ENCODE data around the gene MROH2A. TPM values are rescaled to one million over a fixed set of nuclear protein-coding genes. Genes with fewer than 3 reads are reported as not detected.
"Not testable (repeated sequence)": the region's sequence is repeated elsewhere in the genome, so short reads cannot be mapped to it uniquely, and the experiment has no call there.

MROH2A gene, protein sequence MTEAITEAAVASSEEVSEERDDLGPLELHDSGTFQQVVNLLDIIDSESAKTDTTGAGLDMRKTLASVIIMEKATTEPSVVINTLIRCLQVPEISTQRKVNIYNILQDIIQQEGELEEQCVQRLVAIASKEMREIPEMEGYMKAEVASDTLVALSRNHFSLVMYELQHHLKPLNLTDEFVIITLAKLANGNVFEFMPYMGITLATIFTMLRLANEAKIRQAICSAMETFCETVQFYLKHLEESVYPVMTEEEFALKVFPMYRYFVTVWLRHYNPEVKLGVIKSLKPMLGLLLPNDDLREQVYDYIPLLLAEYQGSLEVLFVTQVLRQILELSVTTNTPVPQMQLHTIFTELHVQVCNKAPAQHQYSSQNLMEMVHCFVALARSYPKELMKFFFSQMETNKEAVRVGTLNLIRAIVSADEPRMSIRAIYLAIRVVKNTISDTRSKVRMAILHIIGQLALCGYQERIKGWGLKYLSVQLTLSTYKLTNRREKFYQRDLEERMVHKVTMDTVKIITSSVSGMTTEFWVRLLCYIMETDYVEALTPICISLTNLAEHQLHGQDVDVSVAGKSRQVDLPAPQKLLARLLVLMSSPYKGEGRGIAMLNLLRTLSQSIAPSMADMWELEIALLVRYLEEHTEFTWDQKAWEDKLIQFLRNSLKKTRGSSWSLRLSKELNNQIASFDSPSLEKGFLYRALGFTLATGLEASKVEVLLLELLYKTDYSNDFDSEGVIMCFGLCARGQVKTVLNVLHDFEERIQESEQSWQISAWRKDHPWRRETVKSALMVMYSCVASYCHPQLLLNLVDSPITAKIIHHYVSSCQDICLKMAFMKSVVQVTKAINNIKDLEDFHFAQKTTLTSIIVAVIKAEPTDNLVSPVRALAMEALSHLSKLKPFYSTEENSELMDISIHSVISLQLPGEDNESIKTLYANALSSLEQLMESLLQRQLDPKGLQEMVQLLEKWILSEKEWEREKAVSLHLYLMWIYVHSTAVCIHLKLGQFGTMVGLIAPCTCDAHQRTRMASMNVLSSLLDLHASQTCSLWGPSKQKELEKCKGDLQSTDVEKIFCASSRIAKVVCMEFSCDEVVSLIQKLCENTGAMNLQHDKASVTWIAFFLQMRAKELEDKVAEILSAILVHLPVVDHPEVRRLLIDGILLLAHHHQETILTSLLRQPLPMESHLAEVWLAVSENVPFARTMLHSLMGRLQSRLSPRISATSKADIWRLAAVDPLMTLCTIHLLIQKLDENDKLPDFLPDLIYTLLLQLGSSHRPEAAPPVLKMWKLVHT (N-terminal part only)
- polyA plus RNA-seq = 1 to 10 TPM in 1 of 3 donors, under 1 TPM in 2; 0.09 to 2.2 (median 0.14) TPM

DNA sequence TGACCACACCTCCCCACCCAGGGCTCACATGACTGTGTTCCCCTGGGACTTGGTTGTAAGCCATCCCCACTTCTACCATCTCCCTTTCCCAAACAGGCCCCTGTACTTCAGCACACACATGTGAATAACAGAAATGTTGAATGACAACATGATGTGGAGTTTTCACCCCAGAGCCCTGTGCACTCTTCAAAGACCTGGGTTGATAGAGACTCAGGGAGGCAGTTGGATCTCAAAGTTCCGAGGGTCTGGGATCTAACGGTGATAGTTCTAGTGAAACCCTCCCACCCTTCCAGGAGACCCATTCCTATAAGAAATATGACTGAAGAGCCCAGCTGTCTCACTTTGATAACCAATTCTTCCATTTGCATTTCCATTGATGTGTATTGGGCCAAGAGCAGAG is at the start of gene MROH2A:
MROH2A (plus strand) TSS at position 301 of the 400 bp plus-strand sequence. CDS start 1,029 bp downstream, outside the sequence.
- 73 to 89% (median 81%) methylated on average over 2 of the region's 2 CpGs for WGBS, 3 donors
- H3K27ac ChIP-seq (ENCODE audit: low read depth, low read length) = no peak within 1 kb of the TSS

DNA sequence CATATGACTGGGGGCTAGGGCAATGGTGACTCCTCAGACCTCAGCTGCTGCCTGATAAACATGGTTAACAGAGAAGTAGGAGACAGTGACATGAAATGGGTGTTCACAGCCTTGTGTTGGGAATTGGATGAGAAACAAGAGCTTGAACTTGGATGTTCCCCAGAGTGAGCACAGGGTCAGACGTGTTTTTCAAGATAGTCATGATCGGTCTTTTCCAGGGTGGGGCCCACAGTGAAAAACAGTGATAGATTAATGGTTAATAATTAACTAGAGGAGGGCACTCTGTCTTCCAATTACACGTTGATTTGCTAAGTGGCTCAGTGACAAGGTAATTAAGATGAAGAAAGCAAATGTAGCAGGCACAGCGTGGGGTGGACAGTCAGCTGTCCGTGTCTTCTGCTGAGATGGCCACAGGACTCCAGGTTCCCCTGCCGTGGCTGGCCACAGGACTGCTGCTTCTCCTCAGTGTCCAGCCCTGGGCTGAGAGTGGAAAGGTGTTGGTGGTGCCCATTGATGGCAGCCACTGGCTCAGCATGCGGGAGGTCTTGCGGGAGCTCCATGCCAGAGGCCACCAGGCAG is 49.3 kb upstream of the MROH2A start, which contains the start of gene UGT1A3:
UGT1A3 (plus strand) TSS at position 320 of the 579 bp plus-strand sequence; CDS start at position 405, 85 bp downstream.
- no peak within 1 kb of the TSS for H3K27ac ChIP-seq (ENCODE audit: low read depth, low read length)
- 65 to 81% (median 80%) methylated on average over 8 of the region's 8 CpGs for WGBS, 3 donors

DNA sequence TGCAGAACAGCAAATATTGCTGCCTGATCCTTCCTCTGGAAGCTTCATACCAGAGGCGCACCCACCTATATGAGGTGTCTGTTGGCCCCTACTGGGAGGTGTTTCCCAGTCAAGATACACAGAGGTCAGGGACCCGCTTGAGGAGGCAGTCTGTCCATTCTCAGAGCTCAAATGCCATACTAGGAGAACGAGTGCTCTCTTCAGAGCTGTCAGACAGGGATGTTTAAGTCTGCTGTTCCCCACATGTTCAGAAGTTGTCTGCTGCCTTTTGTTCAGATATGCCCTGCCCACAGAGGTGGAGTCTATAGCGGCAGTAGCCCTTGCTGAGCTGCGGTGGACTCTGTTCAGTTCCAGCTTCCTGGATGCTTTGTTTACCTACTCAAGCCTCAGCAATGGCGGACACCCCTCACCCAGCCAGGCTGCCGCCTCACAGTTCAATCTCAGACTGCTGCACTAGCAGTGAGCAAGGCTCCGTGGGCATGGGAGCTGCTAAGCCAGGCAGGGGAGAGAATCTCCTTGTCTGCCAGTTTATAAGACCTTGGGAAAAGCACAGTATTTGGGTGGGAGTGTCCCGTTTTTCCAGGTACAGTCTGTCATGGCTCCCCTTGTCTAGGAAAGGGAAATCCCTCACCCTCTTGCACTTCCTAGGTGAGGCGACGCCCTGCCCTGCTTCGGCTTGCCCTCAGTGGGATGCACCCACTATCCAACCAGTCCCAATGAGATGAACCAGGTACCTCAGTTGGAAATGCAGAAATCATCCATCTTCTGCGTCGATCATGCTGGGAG is 41.1 kb upstream of the MROH2A start:
- not testable (repeated sequence) for H3K27ac ChIP-seq (ENCODE audit: low read depth, low read length)
- WGBS, 3 donors = 75 to 85% (median 79%) methylated on average over 14 of the region's 14 CpGs

DNA sequence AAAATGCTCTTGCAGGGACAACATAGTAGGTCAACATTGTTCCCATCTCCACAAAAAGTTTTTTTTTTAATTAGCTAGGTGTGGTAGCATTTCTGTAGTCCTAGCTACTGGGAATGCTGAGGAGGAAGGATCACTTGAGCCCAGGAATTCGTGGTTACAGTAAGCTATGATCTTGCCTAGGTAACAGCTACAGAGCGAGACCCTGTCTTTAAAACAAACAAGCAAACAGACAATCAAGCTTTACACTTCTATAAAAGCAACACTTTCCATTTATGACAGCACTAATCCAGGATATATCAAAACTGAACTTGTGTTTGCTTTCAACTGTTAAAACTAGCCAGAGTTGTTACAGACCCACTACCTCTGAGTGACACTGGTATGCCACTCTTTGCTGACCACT is 37.3 kb upstream of the MROH2A start:
- no peak overlapping the region for H3K27ac ChIP-seq (ENCODE audit: low read depth, low read length)
- WGBS, 3 donors = 56 to 80% (median 71%) methylated on average over 2 of the region's 2 CpGs

DNA sequence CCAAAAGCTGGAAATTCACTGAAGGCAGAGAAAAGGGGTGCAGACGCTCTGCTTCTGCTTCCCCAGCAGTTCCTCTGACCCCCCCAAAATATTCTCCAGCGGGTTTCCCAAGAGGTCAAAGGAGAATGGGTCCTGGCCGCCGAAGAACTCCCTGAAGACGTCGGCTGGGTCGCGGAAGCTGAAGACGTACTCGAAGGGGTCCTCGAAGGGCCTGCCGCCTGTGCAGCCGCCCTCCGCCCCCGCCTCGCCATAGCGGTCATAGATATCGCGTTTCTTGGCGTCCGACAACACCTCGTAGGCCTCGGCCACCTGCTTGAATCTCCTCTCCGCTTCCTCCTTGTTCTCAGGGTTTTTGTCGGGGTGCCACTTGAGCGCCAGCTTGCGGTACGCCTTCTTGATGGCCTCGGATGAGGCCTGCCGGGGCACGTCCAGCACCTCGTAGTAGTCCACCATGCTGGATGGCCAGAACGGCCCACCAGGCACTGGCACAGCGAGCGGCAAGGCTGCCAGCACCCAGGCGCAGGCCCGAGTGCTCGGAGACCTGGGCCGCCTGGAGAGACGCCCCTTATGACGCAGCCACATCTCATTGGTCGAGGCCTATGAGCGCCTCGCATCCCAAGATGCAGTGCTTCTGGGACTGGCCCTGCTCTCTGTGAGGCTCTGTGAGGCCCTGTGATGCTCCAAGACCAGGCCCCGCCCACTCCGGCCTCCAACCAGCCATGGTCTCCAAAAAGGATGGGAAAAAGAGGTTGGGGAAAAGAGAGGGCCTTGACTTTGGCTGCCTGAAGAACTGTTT is 34.5 kb upstream of the MROH2A start:
- H3K27ac ChIP-seq (ENCODE audit: low read depth, low read length) = no peak overlapping the region
- 90 to 94% (median 93%) methylated on average over 43 to 45 of the region's 46 CpGs for WGBS, 3 donors

DNA sequence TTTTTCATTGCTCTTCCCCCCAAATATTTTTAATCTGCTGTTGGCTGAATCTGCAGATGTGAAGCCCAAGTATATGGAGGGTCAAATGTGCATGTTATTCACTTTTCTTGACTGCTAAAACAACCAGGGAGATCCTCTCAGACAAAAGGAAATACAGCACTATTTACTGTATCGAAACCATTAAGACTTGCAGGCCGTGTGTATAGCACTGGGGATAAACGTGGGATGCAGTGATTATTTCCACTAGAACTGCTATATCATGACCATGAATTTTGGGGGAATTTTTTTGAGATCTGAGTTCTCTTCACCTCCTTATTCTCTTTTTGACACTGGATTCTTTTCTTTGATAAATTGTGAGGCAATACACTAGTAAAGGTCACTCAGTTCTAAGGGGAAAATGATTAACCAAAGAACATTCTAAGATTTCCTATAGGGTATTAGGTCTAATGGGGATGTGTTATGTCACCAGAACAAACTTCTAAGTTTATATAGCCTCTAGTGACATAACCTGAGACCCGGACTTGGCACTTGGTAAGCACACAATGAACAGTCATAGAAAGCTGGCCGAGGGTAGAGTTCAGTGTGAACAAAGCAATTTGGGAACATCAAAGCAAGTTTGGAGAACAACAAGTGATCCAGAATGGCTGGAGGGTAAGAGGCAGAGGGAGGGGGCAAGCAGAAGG is 32.9 kb upstream of the MROH2A start:
- no peak overlapping the region for H3K27ac ChIP-seq (ENCODE audit: low read depth, low read length)
- WGBS, 3 donors = 60 to 74% (median 69%) methylated on average over 4 to 5 of the region's 5 CpGs

DNA sequence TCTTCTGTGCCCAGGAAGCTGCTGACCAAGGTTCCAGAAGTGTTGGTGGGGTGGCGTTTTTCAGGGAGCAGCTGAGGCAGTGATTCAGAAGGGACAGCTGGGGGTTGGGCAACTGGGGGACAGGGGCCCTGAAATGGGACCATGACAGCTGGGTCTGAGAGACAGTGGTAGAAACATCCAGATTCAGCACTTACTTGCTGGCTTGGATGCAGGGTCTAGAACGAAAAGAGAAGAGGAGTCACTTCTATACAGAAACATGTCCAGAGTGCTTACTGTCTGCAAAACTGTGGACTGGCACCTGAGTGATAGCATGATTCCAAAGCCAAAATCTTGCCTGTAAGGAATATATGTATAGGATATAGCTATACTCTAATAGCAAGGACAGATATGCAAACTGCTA is 32.3 kb upstream of the MROH2A start:
- H3K27ac ChIP-seq (ENCODE audit: low read depth, low read length) = not testable (repeated sequence)
- 35 to 77% (median 66%) methylated on average over 2 of the region's 2 CpGs for WGBS, 3 donors

DNA sequence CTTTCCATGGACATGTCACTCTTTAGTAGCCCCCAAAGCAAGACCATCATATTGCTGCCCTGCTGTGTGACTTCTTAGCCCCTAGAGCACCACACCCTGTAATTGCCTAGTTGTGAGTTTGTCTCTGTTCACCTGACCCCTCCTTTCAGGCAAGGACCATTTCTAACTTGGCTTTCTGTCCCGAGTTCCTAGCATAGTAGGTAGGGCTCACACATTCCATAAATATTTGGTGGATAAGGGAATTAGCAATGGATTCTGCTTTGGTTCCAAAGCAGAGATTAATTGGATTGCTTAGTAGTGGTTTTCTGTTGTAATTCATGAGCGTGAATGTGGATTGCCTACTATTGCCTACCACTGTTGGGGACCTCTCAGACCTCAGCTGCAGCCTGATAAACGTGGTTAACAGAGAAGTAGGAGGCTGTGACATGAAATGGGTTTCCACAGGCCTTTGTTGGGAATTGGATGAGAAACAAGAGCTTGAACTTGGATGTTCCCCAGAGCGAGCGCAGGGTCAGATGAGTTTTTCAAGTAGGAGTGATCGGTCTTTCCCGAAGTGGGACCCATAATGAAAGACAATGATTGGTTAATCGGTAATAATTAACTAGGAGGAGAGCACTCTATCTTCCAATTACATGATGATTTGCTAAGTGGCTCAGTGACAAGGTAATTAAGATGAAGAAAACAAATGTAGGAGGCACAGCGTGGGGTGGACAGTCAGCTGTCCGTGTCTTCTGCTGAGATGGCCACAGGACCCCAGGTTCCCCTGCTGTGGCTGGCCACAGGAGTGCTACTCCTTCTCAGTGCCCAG is 31.5 kb upstream of the MROH2A start:
- 67 to 80% (median 79%) methylated on average over 10 of the region's 10 CpGs for WGBS, 3 donors

DNA sequence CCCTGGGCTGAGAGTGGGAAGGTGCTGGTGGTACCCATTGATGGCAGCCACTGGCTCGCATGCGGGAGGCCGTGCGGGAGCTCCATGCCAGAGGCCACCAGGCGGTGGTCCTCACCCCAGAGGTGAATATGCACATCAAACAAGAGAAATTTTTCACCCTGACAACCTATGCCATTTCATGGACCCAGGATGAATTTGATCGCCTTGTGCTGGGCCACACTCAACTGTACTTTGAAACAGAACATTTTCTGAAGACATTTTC is 30.9 kb upstream of the MROH2A start:
- no peak overlapping the region for H3K27ac ChIP-seq (ENCODE audit: low read depth, low read length)

More for the DNA sequence above, 31.5 kb upstream of the MROH2A start:
- H3K27ac ChIP-seq (ENCODE audit: low read depth, low read length) = no peak overlapping the region

DNA sequence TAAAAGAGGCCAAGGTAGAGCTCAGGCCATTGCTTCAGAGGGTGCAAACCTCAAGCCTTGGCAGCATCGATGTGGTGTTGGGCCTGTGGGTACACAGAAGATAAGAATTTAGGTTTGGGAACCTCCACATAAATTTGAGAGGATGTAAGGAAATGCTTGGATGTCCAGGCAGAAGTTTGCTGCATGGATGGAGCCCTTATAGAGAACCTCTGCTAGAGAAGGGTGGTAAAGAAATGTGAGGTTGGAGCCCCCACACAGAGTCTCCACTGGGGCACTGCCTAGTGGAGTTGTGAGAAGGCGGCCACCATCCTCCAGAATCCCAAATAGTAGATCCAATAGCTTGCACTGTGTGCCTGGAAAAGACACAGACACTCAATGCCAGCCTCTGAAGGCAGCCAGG is 27.4 kb upstream of the MROH2A start:
- H3K27ac ChIP-seq (ENCODE audit: low read depth, low read length) = not testable (repeated sequence)
- 73 to 97% (median 77%) methylated on average over 2 of the region's 2 CpGs for WGBS, 3 donors

More for the DNA sequence above, 30.9 kb upstream of the MROH2A start:
- 90 to 95% (median 94%) methylated on average over 6 of the region's 6 CpGs for WGBS, 3 donors

DNA sequence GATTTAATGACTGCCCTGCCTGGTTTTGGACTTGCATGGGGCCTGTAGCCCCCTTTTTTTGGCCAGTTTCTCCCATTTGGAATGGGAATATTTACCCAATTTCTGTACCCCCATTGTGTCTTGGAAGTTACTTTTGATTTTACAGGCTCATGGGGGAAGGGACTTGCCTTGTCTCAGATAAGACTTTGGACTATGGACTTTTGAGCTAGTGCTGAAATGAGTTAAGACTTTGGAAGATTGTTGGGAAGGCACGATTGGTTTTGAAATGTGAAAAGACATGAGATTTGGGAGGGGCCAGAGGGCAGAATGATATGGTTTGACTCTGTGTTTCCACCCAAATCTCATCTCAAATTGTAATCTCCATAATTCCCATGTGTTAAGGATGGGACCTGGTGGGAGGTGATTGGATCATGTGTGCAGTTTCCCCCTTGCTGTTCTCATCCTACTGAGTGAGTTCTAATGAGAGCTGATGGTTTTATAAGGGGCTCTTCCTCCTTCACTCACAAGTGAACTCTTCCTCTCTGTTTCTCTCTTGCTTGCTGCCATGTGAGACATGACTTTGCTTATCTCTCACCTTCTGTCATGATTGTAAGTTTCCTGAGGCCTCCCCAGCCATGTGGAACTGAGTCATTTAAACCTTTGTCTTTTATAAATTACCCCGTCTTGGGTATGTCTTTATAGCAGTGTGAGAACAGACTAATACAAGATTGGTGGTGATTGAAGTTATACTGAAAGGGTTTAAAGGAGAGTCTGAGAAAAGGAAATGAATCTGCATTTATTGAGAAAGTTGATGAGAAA is 26.7 kb upstream of the MROH2A start:
- not testable (repeated sequence) for H3K27ac ChIP-seq (ENCODE audit: low read depth, low read length)
- 63 to 73% (median 68%) methylated on average over 2 of the region's 2 CpGs for WGBS, 3 donors

DNA sequence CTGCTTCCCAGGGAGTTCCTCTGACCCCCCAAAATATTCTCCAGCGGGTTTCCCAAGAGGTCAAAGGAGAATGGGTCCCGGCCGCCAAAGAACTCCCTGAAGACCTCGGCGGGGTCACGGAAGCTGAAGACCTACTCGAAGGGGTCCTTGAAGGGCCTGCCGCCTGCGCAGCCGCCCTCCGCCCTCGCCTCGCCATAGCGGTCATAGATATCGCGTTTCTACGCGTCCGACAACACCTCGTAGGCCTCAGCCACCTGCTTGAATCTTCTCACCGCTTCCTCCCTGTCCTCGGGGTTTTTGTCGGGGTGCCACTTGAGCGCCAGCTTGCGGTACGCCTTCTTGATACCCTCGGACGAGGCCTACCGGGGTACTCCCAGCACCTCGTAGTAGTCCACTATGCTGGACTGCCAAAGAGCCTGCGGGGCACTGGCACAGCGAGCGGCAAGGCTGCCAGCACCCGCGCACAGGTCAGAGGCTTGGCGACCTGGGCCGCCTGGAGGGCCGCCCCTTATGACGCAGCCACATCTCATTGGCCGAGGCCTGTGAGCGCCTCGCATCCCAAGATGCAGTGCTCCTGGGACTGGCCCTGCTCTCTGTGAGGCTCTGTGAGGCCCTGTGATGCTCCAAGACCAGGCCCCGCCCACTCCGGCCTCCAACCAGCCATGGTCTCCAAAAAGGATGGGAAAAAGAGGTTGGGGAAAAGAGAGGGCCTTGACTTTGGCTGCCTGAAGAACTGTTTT is 23.1 kb upstream of the MROH2A start:
- no peak overlapping the region for H3K27ac ChIP-seq (ENCODE audit: low read depth, low read length)
- 90 to 93% (median 91%) methylated on average over 42 to 44 of the region's 44 CpGs for WGBS, 3 donors

DNA sequence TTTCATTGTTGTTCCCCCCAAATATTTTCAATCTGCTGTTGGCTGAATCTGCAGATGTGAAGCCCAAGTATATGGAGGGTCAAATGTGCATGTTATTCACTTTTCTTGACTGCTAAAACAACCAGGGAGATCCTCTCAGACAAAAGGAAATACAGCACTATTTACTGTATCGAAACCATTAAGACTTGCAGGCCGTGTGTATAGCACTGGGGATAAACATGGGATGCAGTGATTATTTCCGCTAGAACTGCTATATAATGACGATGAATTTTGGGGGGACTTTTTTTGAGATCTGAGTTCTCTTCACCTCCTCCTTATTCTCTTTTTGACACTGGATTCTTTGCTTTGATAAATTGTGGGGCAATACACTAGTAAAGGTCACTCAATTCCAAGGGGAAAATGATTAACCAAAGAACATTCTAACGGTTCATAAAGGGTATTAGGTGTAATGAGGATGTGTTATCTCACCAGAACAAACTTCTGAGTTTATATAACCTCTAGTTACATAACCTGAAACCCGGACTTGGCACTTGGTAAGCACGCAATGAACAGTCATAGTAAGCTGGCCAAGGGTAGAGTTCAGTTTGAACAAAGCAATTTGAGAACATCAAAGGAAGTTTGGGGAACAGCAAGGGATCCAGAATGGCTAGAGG is 21.6 kb upstream of the MROH2A start:
- no peak overlapping the region for H3K27ac ChIP-seq (ENCODE audit: low read depth, low read length)
- 57 to 78% (median 71%) methylated on average over 7 of the region's 7 CpGs for WGBS, 3 donors

DNA sequence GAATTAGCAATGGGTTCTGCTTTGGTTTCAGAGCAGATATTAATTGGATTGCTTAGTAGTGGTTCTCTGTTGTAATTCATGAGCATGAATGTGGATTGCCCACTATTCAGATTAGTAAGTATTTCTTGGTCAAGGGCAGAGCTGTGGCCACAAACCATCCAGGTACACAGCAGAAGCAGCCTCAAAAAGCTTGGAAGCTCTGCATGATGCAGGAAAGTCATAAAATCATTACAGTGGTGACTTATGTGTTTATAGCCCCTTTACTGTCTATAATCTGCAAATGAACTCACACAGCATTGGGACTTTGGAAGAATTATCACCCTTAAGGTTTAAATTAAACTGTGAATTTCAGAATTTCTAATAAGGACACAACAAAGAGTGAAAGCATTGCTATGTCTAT is 20.0 kb upstream of the MROH2A start:
- H3K27ac ChIP-seq (ENCODE audit: low read depth, low read length) = no peak overlapping the region

Data from adipose tissue (tissue), 3 donors.